ENCODE data around the gene LGALS8.
"Not testable (repeated sequence)": the region's sequence is repeated elsewhere in the genome, so short reads cannot be mapped to it uniquely, and the experiment has no call there.

Gene LGALS8

DNA sequence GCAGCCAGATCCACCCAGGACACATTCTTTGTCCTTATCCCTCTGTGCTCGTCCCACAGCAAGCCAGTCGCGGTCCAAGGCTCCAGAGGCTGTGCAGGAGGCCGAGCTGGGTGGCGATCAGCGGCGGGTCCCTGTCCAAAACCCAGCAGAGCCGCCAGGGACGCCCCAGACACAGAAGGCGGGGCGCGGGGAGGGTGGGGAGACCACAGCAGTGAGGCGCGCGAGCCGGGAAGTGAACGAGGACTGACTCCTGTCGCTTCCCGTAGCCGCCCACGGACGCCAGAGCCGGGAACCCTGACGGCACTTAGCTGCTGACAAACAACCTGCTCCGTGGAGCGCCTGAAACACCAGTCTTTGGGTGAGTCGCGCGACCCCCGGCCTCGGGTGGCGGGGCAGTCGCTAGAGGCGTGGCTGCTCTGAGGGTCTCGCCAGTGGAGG, at the start of gene LGALS8:
Gene LGALS8 (plus strand): TSS at position 279 of the 438 bp plus-strand sequence. CDS start 2,089 bp downstream, outside the sequence.
- DNase-seq: peak; percentile 82

DNA sequence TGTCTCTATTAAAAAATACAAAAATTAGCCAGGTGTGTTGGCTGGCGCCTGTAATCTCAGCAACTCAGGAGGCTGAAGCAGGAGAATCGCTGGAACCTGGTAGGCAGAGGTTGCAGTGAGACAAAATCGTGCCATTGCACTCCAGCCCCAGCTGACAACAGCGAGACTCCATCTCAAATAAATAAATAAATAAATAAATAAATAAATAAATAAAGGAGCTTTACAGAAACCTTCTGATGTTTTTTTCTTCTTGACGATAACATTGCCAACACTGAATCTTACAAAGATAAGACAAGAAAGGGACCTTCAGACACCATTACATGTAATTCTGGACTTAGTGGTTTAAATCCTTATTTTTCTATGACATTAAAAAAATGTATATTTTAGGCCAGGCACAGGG, 47.8 kb upstream of the LGALS8 start:
- no peak for DNase-seq

DNA sequence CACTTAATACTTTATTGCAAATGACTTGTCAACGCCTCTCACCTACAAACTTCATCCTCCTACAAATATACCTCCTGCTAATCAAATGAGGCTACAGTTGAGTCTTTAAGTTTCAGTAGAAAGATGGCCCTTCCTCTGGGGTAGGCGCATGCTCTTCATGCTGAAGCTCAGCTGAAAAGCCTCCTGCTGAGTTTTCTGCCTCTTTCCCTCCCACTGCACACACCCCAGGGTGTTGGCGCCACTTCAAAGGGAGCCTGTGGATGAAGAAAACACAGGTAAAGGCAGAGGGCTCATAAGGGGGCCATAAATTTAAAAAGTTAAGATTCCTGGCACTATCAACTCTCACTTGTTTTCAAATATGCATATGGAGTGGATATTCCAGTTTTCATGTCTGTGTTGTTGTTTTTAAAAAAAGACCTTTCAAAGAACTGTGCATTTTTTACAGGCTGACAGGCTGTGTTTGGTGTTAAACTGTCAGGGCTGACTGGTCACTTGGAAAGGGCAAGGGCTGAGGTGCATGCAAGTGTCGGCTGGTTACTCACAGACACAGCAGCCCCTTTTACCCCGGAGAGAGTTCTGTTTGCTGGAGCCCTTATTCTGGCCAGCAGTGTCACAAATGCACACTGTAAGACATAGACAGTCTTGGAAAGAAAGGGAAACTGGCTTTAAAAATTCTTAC, 42.9 kb upstream of the LGALS8 start:
- DNase-seq: no peak

DNA sequence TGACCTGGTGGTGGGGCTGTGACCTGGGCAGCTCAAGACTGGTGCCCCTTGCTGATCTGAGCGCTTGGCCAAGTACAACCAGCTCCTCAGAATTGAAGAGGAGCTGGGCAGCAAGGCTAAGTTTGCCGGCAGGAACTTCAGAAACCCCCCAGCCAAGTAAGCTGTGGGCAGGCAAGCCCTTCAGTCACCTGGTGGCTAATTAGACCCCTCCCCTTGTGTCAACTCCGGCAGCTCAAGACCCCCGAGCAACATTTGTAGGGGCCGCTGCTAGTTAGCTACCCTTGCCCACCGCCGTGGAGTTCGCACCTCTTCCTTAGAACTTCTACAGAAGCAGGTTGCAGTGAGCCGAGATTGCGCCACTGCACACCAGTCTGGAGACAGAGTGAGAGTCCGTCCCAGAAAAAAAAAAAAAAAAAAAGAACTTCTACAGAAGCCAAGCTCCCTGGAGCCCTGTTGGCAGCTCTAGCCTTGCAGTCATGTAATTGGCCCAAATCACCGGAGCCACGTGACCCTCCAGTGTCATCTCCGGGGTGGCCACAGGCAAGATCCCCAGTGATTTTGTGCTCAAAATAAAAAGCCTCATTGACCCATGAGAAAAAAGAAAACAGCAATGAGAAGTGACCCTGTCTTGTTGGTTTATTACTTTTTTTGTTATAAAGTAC, 39.3 kb upstream of the LGALS8 start:
- DNase-seq: no peak

- no peak for DNase-seq
These were observed 37.3 kb upstream of the LGALS8 start for GRCh38 chr1:236486356-236487002.

GRCh38 chr1:236489161-236489560, 34.6 kb upstream of the LGALS8 start:
- not testable (repeated sequence) for DNase-seq

- DNase-seq: no peak
These were observed 33.9 kb upstream of the LGALS8 start for GRCh38 chr1:236489710-236490377.

GRCh38 chr1:236491469-236492136, 32.2 kb upstream of the LGALS8 start:
- DNase-seq: no peak

- DNase-seq: no peak
These were observed 31.4 kb upstream of the LGALS8 start for GRCh38 chr1:236492378-236492777.

DNA sequence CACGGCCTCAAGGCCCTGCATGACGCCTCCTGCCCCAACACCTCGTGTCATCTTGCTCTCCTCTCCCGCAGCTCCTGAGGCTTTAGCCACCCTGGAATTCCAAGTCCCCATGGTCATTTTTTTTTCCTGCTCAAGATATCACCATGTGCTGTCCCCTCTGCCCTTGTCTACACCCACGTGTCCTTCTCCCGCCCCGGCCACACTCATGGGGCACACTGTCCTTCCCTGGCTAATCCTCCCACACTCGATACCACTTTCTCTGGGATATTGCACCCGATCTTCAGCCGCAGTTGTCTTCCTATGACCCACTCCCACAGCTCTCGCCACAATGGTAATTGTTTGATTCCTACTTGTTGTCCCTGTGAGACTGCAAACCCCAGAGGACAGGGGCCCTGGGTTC, 29.7 kb upstream of the LGALS8 start:
- no peak for DNase-seq

DNA sequence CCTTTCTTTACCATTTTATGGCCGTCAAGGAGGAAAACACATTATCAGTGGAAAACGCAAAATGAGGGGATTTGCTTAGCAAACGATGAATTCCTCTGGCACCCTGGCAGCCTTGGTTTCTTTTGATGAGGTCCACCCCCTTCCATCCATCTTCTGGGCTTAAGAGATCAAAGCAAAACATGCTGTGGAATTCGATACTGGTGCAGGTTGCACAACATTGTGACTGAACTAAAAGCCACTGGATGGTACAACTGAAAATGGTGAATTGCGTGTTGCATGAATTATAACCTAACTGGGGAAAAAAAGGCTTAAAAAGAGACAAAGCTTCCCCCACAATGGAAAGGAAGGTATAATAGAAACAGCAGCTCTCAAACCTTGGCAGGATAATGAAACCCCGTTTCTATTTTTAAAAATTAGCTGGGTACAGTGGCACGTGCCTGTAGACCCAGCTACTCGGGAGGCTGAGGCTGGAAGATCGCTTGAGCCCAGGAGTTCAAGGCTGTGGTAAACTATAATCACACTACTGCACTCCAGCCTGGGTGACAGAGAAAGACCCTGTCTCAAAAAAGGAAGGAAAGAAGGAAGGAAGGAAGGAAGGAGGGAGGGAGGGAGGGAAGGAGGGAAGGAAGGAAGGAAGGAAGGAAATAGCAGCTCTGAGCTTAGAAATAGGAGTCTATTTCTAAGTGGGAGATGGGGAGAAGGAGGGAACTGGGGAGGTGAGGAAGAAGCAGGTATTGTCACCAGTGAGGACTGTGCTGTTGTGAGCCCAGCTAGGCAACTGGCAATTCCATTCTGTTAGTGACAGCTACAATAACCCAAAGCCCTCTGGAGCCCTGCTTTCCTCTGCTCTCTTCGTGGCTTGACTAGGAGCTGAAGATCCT, 29.0 kb upstream of the LGALS8 start:
- no peak for DNase-seq

- DNase-seq: no peak
These were observed 28.2 kb upstream of the LGALS8 start for GRCh38 chr1:236495467-236496112.

- no peak for DNase-seq
These were observed 25.9 kb upstream of the LGALS8 start for GRCh38 chr1:236497908-236498307.

- no peak for DNase-seq
These were observed 22.7 kb upstream of the LGALS8 start for GRCh38 chr1:236501093-236501492.

DNA sequence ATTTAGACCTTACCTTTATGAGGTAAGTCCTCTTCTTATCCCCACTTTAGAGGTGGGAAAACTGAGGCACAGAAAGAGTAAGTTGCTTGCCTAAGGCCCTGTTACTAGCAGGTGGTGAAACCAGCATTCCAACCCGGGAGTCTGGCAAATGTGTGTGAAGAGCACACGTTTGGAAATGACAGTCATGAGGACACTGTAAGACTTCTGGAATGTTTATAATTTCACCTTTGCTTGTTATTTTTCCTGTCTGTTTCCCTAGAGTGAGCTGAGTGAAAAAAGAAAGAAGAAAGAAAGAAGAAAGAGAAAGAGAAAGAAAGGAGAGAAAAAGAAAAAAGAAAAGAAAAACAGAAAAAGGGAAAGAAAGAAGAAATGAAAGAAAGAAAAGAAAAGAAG, 21.2 kb upstream of the LGALS8 start:
- no peak for DNase-seq

DNA sequence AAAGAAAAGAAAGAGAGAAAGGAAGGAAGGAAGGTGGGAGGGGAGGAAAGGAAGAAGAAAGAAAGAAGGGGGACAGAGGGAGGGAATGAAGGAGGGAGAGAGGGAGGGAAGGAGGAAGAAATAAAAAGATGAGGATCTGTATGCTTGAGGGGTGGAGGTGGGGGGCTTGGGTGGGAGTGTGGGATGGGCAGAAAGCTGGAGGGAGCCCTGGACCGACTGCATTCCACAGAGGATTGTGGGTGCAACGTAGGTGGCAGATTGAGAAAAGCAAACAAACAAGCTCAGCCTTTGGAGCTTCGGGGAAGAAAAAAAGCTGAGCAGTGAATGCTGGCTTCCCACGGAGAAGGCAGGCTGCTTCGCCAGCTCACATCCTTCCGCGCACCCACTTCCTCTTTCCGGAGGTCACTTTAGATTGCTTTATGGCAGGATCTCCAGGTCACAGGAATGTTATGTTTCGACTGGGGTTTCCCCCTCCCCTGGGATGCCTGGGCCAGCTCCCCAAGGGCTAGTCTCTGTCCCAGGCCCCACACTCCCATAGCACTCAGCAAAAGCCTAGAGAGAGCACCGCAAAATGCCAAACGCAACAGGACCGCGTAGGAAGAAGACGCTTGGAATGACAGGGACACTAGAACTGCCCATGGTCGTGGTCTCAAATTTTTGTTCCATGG, 20.7 kb upstream of the LGALS8 start:
- no peak for DNase-seq

DNA sequence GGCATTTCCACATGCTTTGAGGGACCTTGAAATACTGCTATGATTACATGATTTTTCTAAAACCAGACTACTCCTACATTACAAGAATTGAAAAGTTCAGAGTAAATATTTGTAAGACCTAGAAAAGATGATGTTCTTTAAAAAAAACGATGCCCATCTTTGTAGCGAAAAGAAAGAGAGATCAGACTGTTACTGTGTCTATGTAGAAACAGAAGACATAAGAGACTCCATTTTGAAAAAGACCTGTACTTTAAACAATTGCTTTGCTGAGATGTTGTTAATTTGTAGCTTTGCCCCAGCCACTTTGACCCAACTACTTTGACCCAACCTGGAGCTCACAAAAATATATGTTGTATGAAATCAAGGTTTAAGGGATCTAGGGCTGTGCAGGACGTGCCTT, 19.4 kb upstream of the LGALS8 start:
- not testable (repeated sequence) for DNase-seq

DNA sequence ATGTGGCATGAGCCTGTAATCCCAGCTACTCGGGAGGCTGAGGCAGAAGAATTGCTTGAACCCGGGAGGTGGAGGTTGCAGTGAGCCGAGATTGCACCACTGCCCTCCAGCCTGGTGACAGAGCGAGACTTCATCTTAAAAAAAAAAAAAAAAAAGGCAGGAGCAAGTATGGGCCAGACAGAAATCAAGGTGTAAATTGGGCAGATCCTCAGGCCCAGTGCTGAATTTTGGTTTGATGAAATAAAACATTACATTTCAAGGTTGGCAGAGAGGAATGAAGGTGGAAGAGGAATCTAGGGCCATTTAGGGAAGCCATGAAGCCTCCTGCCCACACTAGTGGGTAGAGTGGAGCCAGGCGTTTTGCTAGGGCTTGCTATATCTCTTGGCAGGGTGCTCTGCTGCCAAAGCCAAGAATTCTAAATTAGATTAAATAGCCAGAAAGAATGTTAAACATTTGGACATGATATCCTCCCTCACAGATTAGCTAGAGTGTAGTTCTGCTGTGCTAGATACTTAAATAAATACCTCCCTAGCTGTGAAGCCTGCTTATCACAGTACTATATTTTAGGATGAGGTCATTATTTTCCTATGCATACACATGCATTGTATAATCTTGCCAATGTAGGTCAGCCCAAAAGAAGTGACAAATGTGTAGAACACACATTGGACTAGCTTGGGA, 16.6 kb upstream of the LGALS8 start:
- no peak for DNase-seq

GRCh38 chr1:236508593-236509027, 15.2 kb upstream of the LGALS8 start:
- no peak for DNase-seq

- DNase-seq: no peak
These were observed 14.6 kb upstream of the LGALS8 start for GRCh38 chr1:236509203-236509602.
